IMR-90 (cell line): ENCODE results near the gene KIF9.

Experiments
- FOS ChIP-seq: fragments of 150-350 bp; IDR thresholded peaks from 2 replicates; pipeline ENCODE4 v1.6.1; 2016; ENCODE audit warnings: low read depth, low read length
- MAFK ChIP-seq: IDR thresholded peaks from 2 replicates; pipeline ENCODE4 v1.6.1; 2012; ENCODE audit warnings: low read depth, low read length, improper control_type of control experiment
- MAZ ChIP-seq: IDR thresholded peaks from 2 replicates; pipeline ENCODE4 v1.6.1; 2012; ENCODE audit warnings: low read depth, mild to moderate bottlenecking, low read length, improper control_type of control experiment, moderate library complexity, borderline replicate concordance
- POLR2A ChIP-seq: IDR thresholded peaks from 2 replicates; pipeline ENCODE4 v1.6.1; 2012; ENCODE audit warnings: mild to moderate bottlenecking, low read depth, low read length
- RAD21 ChIP-seq: IDR thresholded peaks from 2 replicates; pipeline ENCODE4 v1.6.1; 2012; ENCODE audit warnings: low read length, improper control_type of control experiment
- SMC3 ChIP-seq: fragments of 150-350 bp; IDR thresholded peaks from 2 replicates; pipeline ENCODE4 v1.6.1; 2016; ENCODE audit warnings: low read depth, mild to moderate bottlenecking, antibody characterized with exemption, low read length, moderate library complexity
- TF ChIP-seq, protein P1 (sequence below): conservative IDR thresholded peaks from 2 replicates; pipeline ENCODE4 v1.5.1; 2012; ENCODE audit warnings: mild to moderate bottlenecking, low read depth, low read length, improper control_type of control experiment
- TF ChIP-seq, protein P2 (sequence below): fragments of 150-350 bp; IDR thresholded peaks from 2 replicates; pipeline ENCODE4 v1.6.1; 2016; ENCODE audit warnings: low read depth, mild to moderate bottlenecking, low read length, moderate library complexity, borderline replicate concordance

DNA sequence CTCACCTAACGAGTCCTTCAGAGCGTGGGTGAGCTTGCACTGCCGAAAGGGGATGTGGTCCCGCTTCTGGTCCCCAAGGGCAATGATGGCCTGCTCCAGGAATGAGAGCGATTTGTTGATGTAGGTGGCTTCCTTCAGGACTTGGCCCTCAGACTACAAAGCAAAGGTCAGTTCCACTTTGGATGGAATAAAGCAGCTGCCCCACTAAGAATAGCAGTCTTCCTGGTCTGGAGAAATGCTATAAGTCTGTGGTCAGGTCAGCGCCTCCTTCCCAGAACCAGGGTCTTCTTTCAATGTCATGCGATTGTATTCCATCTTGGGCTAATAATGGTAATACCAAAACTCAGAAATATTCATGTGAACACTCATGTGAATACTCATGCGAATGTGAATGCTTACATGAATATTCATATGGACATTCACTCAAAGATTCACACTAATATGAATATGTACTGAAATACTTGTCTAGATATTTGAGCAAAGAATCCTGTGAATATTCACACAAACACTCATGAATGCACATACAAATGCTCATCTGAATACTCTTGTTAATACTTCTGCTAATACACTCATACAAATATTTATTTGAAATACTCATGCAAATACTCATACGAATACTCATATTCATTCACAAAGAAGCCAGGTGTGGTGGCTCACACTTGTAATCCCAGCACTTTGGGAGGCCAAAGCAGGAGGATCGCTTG, 16.7 kb downstream of the KIF9 start:
- TF ChIP-seq POLR2A, result no peak
- TF ChIP-seq, protein P1, sequence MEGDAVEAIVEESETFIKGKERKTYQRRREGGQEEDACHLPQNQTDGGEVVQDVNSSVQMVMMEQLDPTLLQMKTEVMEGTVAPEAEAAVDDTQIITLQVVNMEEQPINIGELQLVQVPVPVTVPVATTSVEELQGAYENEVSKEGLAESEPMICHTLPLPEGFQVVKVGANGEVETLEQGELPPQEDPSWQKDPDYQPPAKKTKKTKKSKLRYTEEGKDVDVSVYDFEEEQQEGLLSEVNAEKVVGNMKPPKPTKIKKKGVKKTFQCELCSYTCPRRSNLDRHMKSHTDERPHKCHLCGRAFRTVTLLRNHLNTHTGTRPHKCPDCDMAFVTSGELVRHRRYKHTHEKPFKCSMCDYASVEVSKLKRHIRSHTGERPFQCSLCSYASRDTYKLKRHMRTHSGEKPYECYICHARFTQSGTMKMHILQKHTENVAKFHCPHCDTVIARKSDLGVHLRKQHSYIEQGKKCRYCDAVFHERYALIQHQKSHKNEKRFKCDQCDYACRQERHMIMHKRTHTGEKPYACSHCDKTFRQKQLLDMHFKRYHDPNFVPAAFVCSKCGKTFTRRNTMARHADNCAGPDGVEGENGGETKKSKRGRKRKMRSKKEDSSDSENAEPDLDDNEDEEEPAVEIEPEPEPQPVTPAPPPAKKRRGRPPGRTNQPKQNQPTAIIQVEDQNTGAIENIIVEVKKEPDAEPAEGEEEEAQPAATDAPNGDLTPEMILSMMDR, result no peak
- TF ChIP-seq, protein P2, sequence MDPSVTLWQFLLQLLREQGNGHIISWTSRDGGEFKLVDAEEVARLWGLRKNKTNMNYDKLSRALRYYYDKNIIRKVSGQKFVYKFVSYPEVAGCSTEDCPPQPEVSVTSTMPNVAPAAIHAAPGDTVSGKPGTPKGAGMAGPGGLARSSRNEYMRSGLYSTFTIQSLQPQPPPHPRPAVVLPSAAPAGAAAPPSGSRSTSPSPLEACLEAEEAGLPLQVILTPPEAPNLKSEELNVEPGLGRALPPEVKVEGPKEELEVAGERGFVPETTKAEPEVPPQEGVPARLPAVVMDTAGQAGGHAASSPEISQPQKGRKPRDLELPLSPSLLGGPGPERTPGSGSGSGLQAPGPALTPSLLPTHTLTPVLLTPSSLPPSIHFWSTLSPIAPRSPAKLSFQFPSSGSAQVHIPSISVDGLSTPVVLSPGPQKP, result no peak
- TF ChIP-seq MAZ, result no peak
- no peak for TF ChIP-seq RAD21
- no peak for TF ChIP-seq MAFK
- TF ChIP-seq SMC3, result no peak
- no peak for TF ChIP-seq FOS
